ENCODE measurements around the gene CACNG6. TPM values are rescaled to one million over a fixed set of nuclear protein-coding genes. Genes with fewer than 3 reads are reported as not detected.

Gene CACNG6
- total RNA-seq, 1 experiment from 2014 or later: 2.5 TPM

- POLR2A ChIA-PET: interaction anchor here (1.8 kb wide), 1 partner anchor 14 kb away, joined by 5 read pairs; no protein-coding TSS in a partner anchor
- ATAC-seq (no peak), DNase-seq (ENCODE audit: low spot score) (no peak)
- H3K4me3 Mint-ChIP-seq: no peak overlapping the region
- no peak for TF ChIP-seq ZNF232 (CRISPR knock-in tag; IDR thresholded peaks at IDR 0.05)
- TF ChIP-seq, protein P1, sequence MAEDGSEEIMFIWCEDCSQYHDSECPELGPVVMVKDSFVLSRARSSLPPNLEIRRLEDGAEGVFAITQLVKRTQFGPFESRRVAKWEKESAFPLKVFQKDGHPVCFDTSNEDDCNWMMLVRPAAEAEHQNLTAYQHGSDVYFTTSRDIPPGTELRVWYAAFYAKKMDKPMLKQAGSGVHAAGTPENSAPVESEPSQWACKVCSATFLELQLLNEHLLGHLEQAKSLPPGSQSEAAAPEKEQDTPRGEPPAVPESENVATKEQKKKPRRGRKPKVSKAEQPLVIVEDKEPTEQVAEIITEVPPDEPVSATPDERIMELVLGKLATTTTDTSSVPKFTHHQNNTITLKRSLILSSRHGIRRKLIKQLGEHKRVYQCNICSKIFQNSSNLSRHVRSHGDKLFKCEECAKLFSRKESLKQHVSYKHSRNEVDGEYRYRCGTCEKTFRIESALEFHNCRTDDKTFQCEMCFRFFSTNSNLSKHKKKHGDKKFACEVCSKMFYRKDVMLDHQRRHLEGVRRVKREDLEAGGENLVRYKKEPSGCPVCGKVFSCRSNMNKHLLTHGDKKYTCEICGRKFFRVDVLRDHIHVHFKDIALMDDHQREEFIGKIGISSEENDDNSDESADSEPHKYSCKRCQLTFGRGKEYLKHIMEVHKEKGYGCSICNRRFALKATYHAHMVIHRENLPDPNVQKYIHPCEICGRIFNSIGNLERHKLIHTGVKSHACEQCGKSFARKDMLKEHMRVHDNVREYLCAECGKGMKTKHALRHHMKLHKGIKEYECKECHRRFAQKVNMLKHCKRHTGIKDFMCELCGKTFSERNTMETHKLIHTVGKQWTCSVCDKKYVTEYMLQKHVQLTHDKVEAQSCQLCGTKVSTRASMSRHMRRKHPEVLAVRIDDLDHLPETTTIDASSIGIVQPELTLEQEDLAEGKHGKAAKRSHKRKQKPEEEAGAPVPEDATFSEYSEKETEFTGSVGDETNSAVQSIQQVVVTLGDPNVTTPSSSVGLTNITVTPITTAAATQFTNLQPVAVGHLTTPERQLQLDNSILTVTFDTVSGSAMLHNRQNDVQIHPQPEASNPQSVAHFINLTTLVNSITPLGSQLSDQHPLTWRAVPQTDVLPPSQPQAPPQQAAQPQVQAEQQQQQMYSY (CRISPR knock-in tag; IDR thresholded peaks at IDR 0.05): no peak
- TF ChIP-seq ETV6 (CRISPR knock-in tag; IDR thresholded peaks at IDR 0.05): no peak
- TF ChIP-seq NFE2L1 (CRISPR knock-in tag; IDR thresholded peaks at IDR 0.05): no peak
- no peak for TF ChIP-seq NFATC4 (CRISPR knock-in tag; IDR thresholded peaks at IDR 0.05)
- no peak for TF ChIP-seq NR1H2 (CRISPR knock-in tag; IDR thresholded peaks at IDR 0.05)
- TF ChIP-seq, protein P2, sequence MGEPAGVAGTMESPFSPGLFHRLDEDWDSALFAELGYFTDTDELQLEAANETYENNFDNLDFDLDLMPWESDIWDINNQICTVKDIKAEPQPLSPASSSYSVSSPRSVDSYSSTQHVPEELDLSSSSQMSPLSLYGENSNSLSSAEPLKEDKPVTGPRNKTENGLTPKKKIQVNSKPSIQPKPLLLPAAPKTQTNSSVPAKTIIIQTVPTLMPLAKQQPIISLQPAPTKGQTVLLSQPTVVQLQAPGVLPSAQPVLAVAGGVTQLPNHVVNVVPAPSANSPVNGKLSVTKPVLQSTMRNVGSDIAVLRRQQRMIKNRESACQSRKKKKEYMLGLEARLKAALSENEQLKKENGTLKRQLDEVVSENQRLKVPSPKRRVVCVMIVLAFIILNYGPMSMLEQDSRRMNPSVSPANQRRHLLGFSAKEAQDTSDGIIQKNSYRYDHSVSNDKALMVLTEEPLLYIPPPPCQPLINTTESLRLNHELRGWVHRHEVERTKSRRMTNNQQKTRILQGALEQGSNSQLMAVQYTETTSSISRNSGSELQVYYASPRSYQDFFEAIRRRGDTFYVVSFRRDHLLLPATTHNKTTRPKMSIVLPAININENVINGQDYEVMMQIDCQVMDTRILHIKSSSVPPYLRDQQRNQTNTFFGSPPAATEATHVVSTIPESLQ (CRISPR knock-in tag; IDR thresholded peaks at IDR 0.05): no peak
- TF ChIP-seq TP53 (CRISPR knock-in tag; IDR thresholded peaks at IDR 0.05): no peak
- no peak for TF ChIP-seq ZNF263 (CRISPR knock-in tag; IDR thresholded peaks at IDR 0.05; ENCODE audit: low read depth)
- no peak for TF ChIP-seq ZNF396 (CRISPR knock-in tag; IDR thresholded peaks at IDR 0.05; ENCODE audit: borderline replicate concordance)
- TF ChIP-seq TCF7 (CRISPR knock-in tag; IDR thresholded peaks at IDR 0.05; ENCODE audit: low read depth): no peak
- TF ChIP-seq SOX15 (CRISPR knock-in tag; IDR thresholded peaks at IDR 0.05): no peak
- TF ChIP-seq SMAD3 (CRISPR knock-in tag; IDR thresholded peaks at IDR 0.05; ENCODE audit: borderline replicate concordance): no peak
- TF ChIP-seq, protein P3, sequence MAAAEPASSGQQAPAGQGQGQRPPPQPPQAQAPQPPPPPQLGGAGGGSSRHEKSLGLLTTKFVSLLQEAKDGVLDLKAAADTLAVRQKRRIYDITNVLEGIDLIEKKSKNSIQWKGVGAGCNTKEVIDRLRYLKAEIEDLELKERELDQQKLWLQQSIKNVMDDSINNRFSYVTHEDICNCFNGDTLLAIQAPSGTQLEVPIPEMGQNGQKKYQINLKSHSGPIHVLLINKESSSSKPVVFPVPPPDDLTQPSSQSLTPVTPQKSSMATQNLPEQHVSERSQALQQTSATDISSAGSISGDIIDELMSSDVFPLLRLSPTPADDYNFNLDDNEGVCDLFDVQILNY (CRISPR knock-in tag; IDR thresholded peaks at IDR 0.05): no peak
- H3K4me1 Mint-ChIP-seq: peaks cover 19% of the 10 kb centered on the region
- peaks cover 77% of the 10 kb centered on the region for H3K27me3 Mint-ChIP-seq (ENCODE audit: low read depth)
- CTCF ChIA-PET: no interaction called here
- no peaks in the 10 kb centered on the region for H3K36me3 Mint-ChIP-seq
- no peaks in the 10 kb centered on the region for H3K9me3 Mint-ChIP-seq
- H3K27ac Mint-ChIP-seq: no peak overlapping the region
Measured at GRCh38 chr19:53994811-53995210, 3.4 kb downstream of the CACNG6 start.

DNA sequence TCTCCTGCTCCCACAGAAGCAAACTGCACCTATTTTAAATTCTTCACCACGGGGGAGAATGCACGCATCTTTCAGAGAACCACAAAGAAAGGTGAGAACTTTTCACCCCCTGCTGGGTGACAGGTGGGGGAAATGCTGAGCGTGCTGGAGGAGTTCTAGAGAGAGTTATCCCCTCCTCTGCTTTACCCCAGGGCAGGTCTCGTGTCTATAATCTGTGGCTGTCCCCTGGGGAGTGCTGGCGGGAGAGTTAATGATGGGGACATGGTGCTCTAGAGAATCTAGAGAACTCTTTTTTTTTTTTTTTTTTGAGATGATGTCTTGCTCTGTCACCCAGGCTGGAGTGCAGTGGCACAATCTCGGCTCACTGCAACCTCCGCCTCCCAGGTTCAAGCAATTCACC lies 6.8 kb downstream of the CACNG6 start:
- peaks cover 98% of the 10 kb centered on the region for H3K27me3 Mint-ChIP-seq (ENCODE audit: low read depth)
- DNase-seq (ENCODE audit: low spot score) (no peak), ATAC-seq (no peak)
- ChIA-PET POLR2A (no interaction called here), CTCF (interaction anchor here (0.7 to 3.3 kb wide), 5 partner anchors 10 to 292 kb away, joined by 3 to 12 read pairs (median 5); no protein-coding TSS in a partner anchor)
- H3K27ac Mint-ChIP-seq: no peak overlapping the region
- H3K36me3 Mint-ChIP-seq: no peaks in the 10 kb centered on the region
- H3K9me3 Mint-ChIP-seq: no peaks in the 10 kb centered on the region
- peaks cover 11% of the 10 kb centered on the region for H3K4me1 Mint-ChIP-seq
- H3K4me3 Mint-ChIP-seq: no peak overlapping the region
- no peak for TF ChIP-seq NR3C1 (CRISPR knock-in tag; conservative IDR thresholded peaks at IDR 0.05; ENCODE audit: low read depth)
- no peak for TF ChIP-seq HMGA2 (CRISPR knock-in tag; IDR thresholded peaks at IDR 0.05)
- TF ChIP-seq, protein P4, sequence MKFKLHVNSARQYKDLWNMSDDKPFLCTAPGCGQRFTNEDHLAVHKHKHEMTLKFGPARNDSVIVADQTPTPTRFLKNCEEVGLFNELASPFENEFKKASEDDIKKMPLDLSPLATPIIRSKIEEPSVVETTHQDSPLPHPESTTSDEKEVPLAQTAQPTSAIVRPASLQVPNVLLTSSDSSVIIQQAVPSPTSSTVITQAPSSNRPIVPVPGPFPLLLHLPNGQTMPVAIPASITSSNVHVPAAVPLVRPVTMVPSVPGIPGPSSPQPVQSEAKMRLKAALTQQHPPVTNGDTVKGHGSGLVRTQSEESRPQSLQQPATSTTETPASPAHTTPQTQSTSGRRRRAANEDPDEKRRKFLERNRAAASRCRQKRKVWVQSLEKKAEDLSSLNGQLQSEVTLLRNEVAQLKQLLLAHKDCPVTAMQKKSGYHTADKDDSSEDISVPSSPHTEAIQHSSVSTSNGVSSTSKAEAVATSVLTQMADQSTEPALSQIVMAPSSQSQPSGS (CRISPR knock-in tag; IDR thresholded peaks at IDR 0.05; ENCODE audit: borderline replicate concordance, low read depth): no peak
- no peak for TF ChIP-seq ERG (CRISPR knock-in tag; IDR thresholded peaks at IDR 0.05)
- TF ChIP-seq ZNF416 (CRISPR knock-in tag; IDR thresholded peaks at IDR 0.05): no peak
- no peak for TF ChIP-seq IRF1 (CRISPR knock-in tag; IDR thresholded peaks at IDR 0.05)
- TF ChIP-seq, protein P5, sequence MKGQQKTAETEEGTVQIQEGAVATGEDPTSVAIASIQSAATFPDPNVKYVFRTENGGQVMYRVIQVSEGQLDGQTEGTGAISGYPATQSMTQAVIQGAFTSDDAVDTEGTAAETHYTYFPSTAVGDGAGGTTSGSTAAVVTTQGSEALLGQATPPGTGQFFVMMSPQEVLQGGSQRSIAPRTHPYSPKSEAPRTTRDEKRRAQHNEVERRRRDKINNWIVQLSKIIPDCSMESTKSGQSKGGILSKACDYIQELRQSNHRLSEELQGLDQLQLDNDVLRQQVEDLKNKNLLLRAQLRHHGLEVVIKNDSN (CRISPR knock-in tag; IDR thresholded peaks at IDR 0.05): no peak
- no peak for TF ChIP-seq GRHL2 (CRISPR knock-in tag; IDR thresholded peaks at IDR 0.05; ENCODE audit: insufficient replicate concordance, severe bottlenecking)
- no peak for TF ChIP-seq ZNF138 (CRISPR knock-in tag; conservative IDR thresholded peaks at IDR 0.05)
- no peak for TF ChIP-seq ZNF671 (CRISPR knock-in tag; IDR thresholded peaks at IDR 0.05)
- TF ChIP-seq, protein P3 (CRISPR knock-in tag; IDR thresholded peaks at IDR 0.05): no peak
- TF ChIP-seq JUN (CRISPR knock-in tag; IDR thresholded peaks at IDR 0.05): no peak
- no peak for TF ChIP-seq TEAD4 (CRISPR knock-in tag; IDR thresholded peaks at IDR 0.05)
- no peak for TF ChIP-seq NFE2L1 (CRISPR knock-in tag; IDR thresholded peaks at IDR 0.05)
